ENCODE measurements around the gene ASXL3.

ASXL3 gene

DNA sequence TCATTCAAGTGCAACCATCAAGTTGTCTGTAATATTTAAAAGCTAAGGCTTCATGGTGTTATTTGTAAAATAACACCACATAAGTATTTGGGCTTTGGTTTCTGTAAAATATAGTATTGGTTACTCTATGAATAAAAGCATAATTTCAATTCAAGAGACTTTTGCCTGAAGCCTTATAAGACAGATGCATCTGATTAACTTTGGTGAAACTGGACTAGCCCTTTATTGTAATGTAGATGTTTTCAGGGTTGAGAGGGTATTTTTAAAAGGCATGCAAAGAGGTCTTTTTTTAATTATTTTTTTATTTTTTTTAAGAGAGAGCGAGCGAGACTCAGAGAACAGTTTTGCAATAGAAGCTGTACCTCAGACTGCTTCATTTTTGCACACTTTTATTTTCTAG, 66.5 kb downstream of the ASXL3 start:
- TF ChIP-seq, protein P1, sequence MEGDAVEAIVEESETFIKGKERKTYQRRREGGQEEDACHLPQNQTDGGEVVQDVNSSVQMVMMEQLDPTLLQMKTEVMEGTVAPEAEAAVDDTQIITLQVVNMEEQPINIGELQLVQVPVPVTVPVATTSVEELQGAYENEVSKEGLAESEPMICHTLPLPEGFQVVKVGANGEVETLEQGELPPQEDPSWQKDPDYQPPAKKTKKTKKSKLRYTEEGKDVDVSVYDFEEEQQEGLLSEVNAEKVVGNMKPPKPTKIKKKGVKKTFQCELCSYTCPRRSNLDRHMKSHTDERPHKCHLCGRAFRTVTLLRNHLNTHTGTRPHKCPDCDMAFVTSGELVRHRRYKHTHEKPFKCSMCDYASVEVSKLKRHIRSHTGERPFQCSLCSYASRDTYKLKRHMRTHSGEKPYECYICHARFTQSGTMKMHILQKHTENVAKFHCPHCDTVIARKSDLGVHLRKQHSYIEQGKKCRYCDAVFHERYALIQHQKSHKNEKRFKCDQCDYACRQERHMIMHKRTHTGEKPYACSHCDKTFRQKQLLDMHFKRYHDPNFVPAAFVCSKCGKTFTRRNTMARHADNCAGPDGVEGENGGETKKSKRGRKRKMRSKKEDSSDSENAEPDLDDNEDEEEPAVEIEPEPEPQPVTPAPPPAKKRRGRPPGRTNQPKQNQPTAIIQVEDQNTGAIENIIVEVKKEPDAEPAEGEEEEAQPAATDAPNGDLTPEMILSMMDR (IDR thresholded peaks at IDR 0.05): no peak
- Histone ChIP-seq H3K9me3 (no peaks in the 10 kb centered on the region), H3K27me3 (no peaks in the 10 kb centered on the region), H3K4me3 (no peak overlapping the region), H3K4me1 (no peaks in the 10 kb centered on the region), H3K27ac (no peak overlapping the region), H3K36me3 (no peaks in the 10 kb centered on the region)
- intact Hi-C loops (cut with DNase I; ENCODE audit: low total_unique reads): no loop called here
- no peak for DNase-seq

DNA sequence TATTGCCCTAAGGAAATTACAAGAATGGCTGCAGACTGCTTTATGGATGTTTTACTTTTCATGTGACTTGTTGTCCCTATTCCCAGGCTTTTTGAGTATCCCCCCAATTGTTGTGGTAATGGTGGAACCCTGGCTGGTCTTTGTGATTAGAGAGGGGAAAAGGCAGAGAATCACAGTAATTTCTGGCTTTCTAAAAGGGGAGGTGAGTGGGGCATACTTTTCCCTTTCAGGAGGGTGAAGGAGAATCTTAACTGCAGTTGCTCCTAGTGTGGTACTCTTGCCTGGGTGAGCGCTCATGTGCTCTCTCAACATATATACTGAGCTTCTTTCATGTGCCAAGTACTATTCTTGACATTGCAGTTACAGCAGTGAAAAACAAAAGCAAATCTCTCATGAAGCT, 69.3 kb downstream of the ASXL3 start:
- TF ChIP-seq, protein P1 (IDR thresholded peaks at IDR 0.05): no peak
- Histone ChIP-seq H3K4me3 (no peak overlapping the region), H3K9me3 (no peaks in the 10 kb centered on the region), H3K36me3 (no peaks in the 10 kb centered on the region), H3K27ac (no peak overlapping the region), H3K4me1 (no peaks in the 10 kb centered on the region), H3K27me3 (no peaks in the 10 kb centered on the region)
- intact Hi-C loops (cut with DNase I; ENCODE audit: low total_unique reads): no loop called here
- no peak for DNase-seq

DNA sequence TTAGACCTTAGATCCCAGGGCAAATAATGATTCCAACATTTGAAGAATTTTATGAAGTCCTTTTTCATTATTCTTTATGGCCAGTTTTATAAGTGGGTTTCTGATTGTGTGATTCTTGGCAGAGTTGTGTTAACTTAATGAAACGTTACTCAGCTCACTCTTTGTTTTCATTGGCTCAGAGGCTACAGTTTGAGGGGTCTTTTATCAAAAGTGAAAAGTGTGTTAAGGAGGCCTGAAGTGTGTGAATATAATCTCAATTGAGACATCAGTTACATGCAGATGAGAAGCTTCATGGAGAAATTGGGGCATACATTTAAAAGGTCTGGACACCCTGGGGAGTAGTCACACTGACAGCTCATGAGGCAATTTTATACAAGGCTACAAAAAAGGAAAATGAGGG, 74.6 kb downstream of the ASXL3 start:
- H3K9me3 ChIP-seq: no peaks in the 10 kb centered on the region
- no peak overlapping the region for H3K4me3 ChIP-seq
- no peaks in the 10 kb centered on the region for H3K36me3 ChIP-seq
- H3K27ac ChIP-seq: no peak overlapping the region
- DNase-seq: no peak
- TF ChIP-seq, protein P1 (IDR thresholded peaks at IDR 0.05): no peak
- H3K4me1 ChIP-seq: peaks cover 0 to 4% (median 0%) of the 10 kb centered on the region in 4 donors
- intact Hi-C loops (cut with DNase I; ENCODE audit: low total_unique reads): no loop called here
- H3K27me3 ChIP-seq: no peaks in the 10 kb centered on the region

DNA sequence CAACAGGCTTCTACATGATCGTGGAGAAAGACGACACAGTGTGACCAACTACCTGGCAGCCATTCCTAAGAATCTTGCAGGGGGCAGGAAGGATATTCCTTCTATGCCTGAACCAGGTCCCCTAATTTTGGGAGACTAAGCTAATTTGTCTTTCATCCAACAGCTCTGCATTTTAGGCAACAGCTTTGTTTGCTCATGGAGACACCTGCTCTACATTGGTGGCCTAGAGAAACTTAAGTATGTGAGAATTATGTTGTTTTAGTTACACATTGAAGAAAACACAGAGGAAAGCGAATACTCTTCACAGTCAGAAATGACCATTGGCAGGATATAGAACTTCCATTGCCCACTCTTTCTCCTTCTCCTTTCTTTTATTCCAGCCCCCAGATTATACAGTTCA, 75.2 kb downstream of the ASXL3 start:
- Histone ChIP-seq H3K36me3 (no peaks in the 10 kb centered on the region), H3K4me3 (no peak overlapping the region), H3K27ac (no peak overlapping the region), H3K27me3 (no peaks in the 10 kb centered on the region), H3K4me1 (peaks cover 0 to 4% (median 0%) of the 10 kb centered on the region in 4 donors), H3K9me3 (no peaks in the 10 kb centered on the region)
- no peak for DNase-seq
- intact Hi-C loops (cut with DNase I; ENCODE audit: low total_unique reads): no loop called here
- TF ChIP-seq, protein P1 (IDR thresholded peaks at IDR 0.05): no peak

DNA sequence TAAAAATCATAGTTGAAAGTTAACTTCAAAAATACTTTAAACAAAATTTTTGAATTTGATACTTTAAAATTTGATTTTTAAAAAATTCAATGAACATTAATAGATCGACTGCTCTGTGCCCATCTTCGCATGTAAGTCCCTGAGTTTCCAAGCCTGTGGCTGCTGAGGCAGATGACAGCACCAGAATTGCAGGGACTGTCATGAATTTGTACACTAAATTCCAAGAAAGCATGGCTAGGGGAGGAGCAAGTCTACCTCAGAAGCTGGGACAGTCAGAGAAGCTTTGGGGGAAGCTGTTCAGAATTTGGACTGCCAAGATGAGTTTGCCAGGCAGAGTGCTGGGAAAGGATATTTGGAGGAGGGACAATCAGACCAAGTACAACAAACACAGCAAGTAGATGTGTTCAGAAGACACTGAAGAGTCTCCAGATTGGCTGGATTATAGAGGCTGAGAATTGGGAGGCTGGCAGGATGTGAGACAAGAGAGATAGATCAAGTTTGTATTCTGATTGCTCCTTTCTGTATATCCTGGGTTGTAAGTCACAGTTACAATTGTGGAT, 79.0 kb downstream of the ASXL3 start:
- TF ChIP-seq, protein P1 (IDR thresholded peaks at IDR 0.05): no peak
- H3K27me3 ChIP-seq: no peaks in the 10 kb centered on the region
- peaks cover 0 to 4% (median 0%) of the 10 kb centered on the region in 4 donors for H3K4me1 ChIP-seq
- H3K27ac ChIP-seq: no peak overlapping the region
- intact Hi-C loops (cut with DNase I; ENCODE audit: low total_unique reads): no loop called here
- H3K4me3 ChIP-seq: no peak overlapping the region
- H3K36me3 ChIP-seq: no peaks in the 10 kb centered on the region
- DNase-seq: no peak
- H3K9me3 ChIP-seq: no peaks in the 10 kb centered on the region
